HepG2 (cell line): ENCODE results near the gene NLRC5.

Source experiments
- CTCF ChIP-seq: sonication (generic); formaldehyde crosslinking; IDR thresholded peaks from 2 replicates; pipeline ENCODE4 v1.5.0; 2020; ENCODE audit warnings: mild to moderate bottlenecking, missing genetic modification reagents, moderate library complexity
- HDAC1 ChIP-seq: sonication (generic); formaldehyde crosslinking; IDR thresholded peaks from 2 replicates; pipeline ENCODE4 v1.5.1; 2020; ENCODE audit warnings: mild to moderate bottlenecking, missing genetic modification reagents
- NFIC ChIP-seq: IDR thresholded peaks from 2 replicates; pipeline ENCODE4 v1.6.1; 2012; ENCODE audit warnings: mild to moderate bottlenecking, low read length, inconsistent platforms
- PATZ1 ChIP-seq: sonication (generic); formaldehyde crosslinking; IDR thresholded peaks from 2 replicates; pipeline ENCODE4 v1.4.0; 2020; ENCODE audit warnings: missing genetic modification reagents
- ZNF121 ChIP-seq: sonication (generic); formaldehyde crosslinking; IDR thresholded peaks from 2 replicates; pipeline ENCODE4 v1.5.0; 2020; ENCODE audit warnings: mild to moderate bottlenecking, missing genetic modification reagents

- TF ChIP-seq CTCF (no peak), ZNF121 (CRISPR knock-in tag) (no peak), HDAC1 (CRISPR knock-in tag) (no peak), PATZ1 (no peak), NFIC (no peak)
These were observed 28.6 kb upstream of the NLRC5 start for GRCh38 chr16:56960681-56961281.
